Measurements from ENCODE around the gene TFG. TPM values are rescaled to one million over a fixed set of nuclear protein-coding genes. Genes with fewer than 3 reads are reported as not detected.
"Not testable (repeated sequence)": the region's sequence is repeated elsewhere in the genome, so short reads cannot be mapped to it uniquely, and the experiment has no call there.

The TFG gene
- total and polyA plus RNA-seq, 2 of the 4 experiments (the other 2 are of a cell fraction): 47.7 to 165 TPM

GRCh38 chr3:100670995-100671394, 38.3 kb upstream of the TFG start:
- dilution Hi-C loops (cut with HindIII; ENCODE audit: low sequenced_read_pairs, unreplicated experiment); H2AK9ac ChIP-seq (replicated peaks; ENCODE audit: low read depth, low read length, poor library complexity); H2BK15ac ChIP-seq (ENCODE audit: low read depth, low read length); H3K4me2 ChIP-seq (ENCODE audit: low read depth, low read length); H3K4ac ChIP-seq (ENCODE audit: low read depth, low read length); H4K8ac ChIP-seq (ENCODE audit: low read depth in 2 of 2, low read length in 2 of 2); H3K9ac ChIP-seq (ENCODE audit: low read depth, low read length); H3K9me3 ChIP-seq (ENCODE audit: control insufficient read depth, insufficient read depth, low read length); H3K14ac ChIP-seq (replicated peaks; ENCODE audit: low read depth, low read length); H2AK5ac ChIP-seq (ENCODE audit: low read depth, low read length); BruUV-seq (replicated peaks); H2AFZ ChIP-seq (replicated peaks; ENCODE audit: low read length, poor library complexity); H2BK20ac ChIP-seq (ENCODE audit: low read depth, low read length); in situ Hi-C loops (cut with MboI; ENCODE audit: low sequenced_read_pairs); H3K27ac ChIP-seq (ENCODE audit: insufficient read depth, low read length); H4K91ac ChIP-seq (ENCODE audit: insufficient read depth, low read depth, low read length); H3K4me3 ChIP-seq (ENCODE audit: insufficient read depth, low read depth, low read length); H3K56ac ChIP-seq (ENCODE audit: extremely low read depth, insufficient read depth, low read length); H2BK5ac ChIP-seq (ENCODE audit: low read depth, low read length, poor library complexity, severe bottlenecking); intact Hi-C loops (cut with micrococcal nuclease); H3K36me3 ChIP-seq (ENCODE audit: control insufficient read depth, insufficient read depth, low read length); H4K20me1 ChIP-seq (ENCODE audit: insufficient read depth, low read length); H3K23ac ChIP-seq (ENCODE audit: low read depth, low read length); H3K4me1 ChIP-seq (ENCODE audit: control insufficient read depth, insufficient read depth, low read length); ATAC-seq (ENCODE audit: low read depth); H2BK120ac ChIP-seq (ENCODE audit: low read depth, low read length); H3K27me3 ChIP-seq (ENCODE audit: control insufficient read depth, insufficient read depth, low read length); DNase-seq; H3K9me1 ChIP-seq (ENCODE audit: insufficient read depth, low read length); H3K18ac ChIP-seq (ENCODE audit: low read depth, low read length); H3K79me1 ChIP-seq (ENCODE audit: low read depth in 1 of 2, low read length in 2 of 2); H4K5ac ChIP-seq (ENCODE audit: low read depth, low read length); CTCF ChIA-PET; POLR2A ChIA-PET (ENCODE audit: unreplicated experiment): not testable (repeated sequence)
- WGBS, 2 experiments (ENCODE audit: extremely low coverage in 2 of 2, insufficient read length in 1 of 2): no CpG with 5 or more reads among the region's 2 CpGs

Data from IMR-90 (cell line).